Neural cell (in vitro differentiated cells): Measurements from ENCODE around the gene SNX2.

Experiments
- EP300 ChIP-seq: fragments of 450-650 bp; conservative IDR thresholded peaks from 2 replicates; pipeline ENCODE4 v1.6.1; 2014; ENCODE audit warnings: antibody characterized with exemption, mild to moderate bottlenecking, moderate library complexity; ENCODE audit not compliant: poor library complexity, severe bottlenecking
- EZH2 ChIP-seq: fragments of 200-600, 300-800 bp; shearing (Covaris generic), sonication (generic); IDR thresholded peaks from 2 replicates; pipeline ENCODE4 v1.6.1; 2014; ENCODE audit warnings: antibody characterized with exemption, low read length, borderline replicate concordance, mild to moderate bottlenecking; ENCODE audit not compliant: insufficient read depth, poor library complexity, severe bottlenecking
- POLR2AphosphoS5 ChIP-seq: IDR thresholded peaks from 2 replicates; pipeline ENCODE4 v1.6.1; 2012
- RAD21 ChIP-seq: fragments of 450-650 bp; conservative IDR thresholded peaks from 2 replicates; pipeline ENCODE4 v1.6.1; 2014; ENCODE audit warnings: antibody characterized with exemption, mild to moderate bottlenecking, moderate library complexity
- REST ChIP-seq: IDR thresholded peaks from 2 replicates; pipeline ENCODE4 v1.6.1; 2012; ENCODE audit warnings: borderline replicate concordance
- SMC3 ChIP-seq: fragments of 450-650 bp; conservative IDR thresholded peaks from 2 replicates; pipeline ENCODE4 v1.6.1; 2014; ENCODE audit warnings: antibody characterized with exemption, mild to moderate bottlenecking, moderate library complexity; ENCODE audit not compliant: poor library complexity
- TF ChIP-seq, protein P1 (sequence below): fragments of 450-650 bp; IDR thresholded peaks from 2 replicates; pipeline ENCODE4 v1.5.1; 2014; ENCODE audit warnings: antibody characterized with exemption, mild to moderate bottlenecking, moderate library complexity; ENCODE audit not compliant: poor library complexity, severe bottlenecking

DNA sequence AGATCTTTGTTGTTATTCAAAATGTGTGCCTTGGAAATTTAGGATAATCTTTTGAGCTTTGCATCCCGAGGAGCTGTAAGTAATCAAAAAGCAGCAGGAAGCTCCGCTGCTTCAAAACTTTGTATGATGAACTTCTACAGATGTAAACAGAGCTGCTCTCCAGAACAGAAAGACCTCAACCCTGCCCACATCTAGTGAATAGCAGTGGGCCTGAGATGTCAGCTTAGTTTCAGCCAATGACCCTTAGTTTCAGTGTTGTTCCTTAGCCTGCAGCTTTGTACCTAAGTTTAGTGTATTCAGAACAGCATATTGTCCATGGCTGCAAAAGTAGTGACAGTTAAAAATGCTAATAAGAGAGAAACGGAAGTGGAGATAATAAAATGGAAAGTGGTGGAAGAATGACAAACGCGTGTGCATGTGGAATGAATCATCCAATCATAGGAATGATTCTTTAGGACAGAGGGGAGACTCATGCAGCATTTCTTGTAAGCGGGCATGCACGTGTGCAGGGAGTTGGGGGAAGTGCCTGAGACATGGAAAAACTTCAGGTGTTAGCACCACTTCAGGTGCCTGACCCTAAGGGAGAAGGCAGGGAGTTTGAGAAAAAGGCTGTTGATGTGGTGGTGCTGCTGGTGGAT is 95.5 kb downstream of the SNX2 start:
- TF ChIP-seq POLR2AphosphoS5 (no peak), REST (no peak), RAD21 (no peak), EZH2 (no peak), SMC3 (no peak), EP300 (no peak)
- TF ChIP-seq, protein P1, sequence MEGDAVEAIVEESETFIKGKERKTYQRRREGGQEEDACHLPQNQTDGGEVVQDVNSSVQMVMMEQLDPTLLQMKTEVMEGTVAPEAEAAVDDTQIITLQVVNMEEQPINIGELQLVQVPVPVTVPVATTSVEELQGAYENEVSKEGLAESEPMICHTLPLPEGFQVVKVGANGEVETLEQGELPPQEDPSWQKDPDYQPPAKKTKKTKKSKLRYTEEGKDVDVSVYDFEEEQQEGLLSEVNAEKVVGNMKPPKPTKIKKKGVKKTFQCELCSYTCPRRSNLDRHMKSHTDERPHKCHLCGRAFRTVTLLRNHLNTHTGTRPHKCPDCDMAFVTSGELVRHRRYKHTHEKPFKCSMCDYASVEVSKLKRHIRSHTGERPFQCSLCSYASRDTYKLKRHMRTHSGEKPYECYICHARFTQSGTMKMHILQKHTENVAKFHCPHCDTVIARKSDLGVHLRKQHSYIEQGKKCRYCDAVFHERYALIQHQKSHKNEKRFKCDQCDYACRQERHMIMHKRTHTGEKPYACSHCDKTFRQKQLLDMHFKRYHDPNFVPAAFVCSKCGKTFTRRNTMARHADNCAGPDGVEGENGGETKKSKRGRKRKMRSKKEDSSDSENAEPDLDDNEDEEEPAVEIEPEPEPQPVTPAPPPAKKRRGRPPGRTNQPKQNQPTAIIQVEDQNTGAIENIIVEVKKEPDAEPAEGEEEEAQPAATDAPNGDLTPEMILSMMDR, result no peak
